Measurements from ENCODE around the gene SPRED2.
A peak's percentile ranks its signal among the peaks of the same experiment; 100 is the strongest.

The SPRED2 gene

DNA sequence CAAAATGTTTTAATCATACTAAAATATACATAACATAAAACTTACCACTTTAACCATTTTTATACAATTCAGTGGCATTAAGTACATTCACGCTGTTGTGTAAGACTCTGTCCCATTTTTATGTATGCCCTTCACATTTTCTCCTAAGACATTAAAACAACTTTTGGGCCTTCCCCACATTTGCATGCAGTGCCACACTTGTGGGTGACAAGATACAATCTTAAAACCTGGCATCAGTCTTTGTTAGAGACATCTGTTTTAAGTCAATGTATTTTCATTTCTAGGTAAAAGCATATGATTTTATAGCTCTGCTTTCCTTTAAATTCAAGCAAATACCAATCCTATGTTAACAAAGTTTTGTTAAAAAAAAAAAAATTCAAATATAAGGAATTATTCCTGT lies 17.3 kb downstream of the SPRED2 start:
- no peak for DNase-seq (ENCODE audit: low read depth in 2 of 2)

- DNase-seq (ENCODE audit: low read depth in 2 of 2): no peak
Observed at GRCh38 chr2:65413610-65414009, 18.8 kb downstream of the SPRED2 start.

DNA sequence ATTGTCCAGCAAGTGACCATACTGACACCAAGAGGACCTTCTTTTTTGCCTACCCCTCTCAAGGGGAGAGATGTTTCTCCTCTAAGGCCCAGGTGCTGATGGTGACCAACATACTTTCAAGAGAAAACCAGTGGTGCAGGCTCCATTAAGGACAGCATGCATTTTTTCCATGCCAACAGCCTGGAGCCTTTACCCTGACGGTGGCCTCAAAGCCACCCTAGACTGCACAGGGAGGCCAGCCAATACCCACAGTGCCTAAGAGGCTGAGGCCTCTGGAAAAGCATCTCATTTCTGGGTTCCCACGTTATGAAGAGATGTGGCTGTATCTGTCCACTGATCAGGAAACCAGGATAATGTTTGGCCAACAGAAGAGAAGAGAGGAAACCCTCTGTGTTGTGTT lies 19.3 kb downstream of the SPRED2 start:
- no peak for DNase-seq (ENCODE audit: low read depth in 2 of 2)

- DNase-seq (ENCODE audit: low read depth in 2 of 2): no peak
Observed at GRCh38 chr2:65411056-65411795, 21.2 kb downstream of the SPRED2 start.

- DNase-seq (ENCODE audit: low read depth in 2 of 2): no peak
Observed at GRCh38 chr2:65409045-65409444, 23.4 kb downstream of the SPRED2 start.

DNA sequence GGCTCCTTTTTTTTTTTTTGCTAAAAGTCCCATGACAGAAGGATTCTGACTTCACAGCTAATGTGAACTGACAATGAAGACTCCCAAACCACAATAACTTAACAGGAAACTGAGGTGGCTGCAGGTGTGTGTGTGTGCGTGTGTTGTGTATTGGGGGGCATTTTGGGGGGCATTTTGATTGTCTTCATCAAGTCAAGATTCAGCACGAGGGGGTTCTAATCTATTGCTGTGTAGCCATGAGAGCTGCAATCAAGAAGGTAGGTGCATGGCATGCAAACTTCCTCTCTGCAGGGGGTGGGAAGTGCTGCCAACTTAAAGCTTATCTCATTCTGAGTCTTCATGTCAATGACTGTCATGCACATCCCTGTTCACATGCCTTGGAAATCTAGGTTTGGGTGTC lies 25.2 kb downstream of the SPRED2 start:
- no peak for DNase-seq (ENCODE audit: low read depth in 2 of 2)

DNA sequence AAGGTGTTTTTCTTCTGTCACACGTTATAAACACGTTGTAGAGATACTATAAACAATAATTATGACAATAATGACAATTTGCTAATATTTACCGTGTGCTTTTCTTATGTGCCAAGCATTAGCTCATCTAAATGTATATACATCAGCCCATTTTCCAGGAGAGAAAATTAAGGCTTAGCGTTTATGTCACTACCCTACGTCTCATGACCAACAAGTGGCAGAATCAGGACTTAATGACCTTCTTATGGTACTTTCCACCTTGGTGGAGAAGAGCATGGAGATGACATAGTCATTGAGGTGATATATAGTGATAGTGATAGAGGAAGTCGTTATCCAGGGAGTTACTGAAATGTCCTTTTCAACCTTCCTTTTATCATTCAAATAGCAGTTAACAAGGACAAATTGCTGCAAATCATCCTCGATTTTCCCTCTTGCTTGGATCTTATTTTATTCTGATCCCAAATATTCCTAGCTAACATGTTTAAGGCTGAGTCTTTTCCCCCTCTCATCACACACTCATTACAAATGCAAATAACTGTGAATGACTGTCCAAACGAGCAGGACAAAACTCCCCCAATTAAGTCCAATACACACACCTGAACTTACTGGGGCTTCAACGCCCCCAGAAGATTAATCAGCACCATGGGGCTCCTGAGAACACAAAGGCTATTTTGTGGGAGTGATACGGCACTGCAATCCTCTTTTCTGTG lies 27.3 kb downstream of the SPRED2 start:
- DNase-seq (ENCODE audit: low read depth in 2 of 2): no peak

GRCh38 chr2:65403529-65403915 lies 28.9 kb downstream of the SPRED2 start:
- no peak for DNase-seq (ENCODE audit: low read depth in 2 of 2)

DNA sequence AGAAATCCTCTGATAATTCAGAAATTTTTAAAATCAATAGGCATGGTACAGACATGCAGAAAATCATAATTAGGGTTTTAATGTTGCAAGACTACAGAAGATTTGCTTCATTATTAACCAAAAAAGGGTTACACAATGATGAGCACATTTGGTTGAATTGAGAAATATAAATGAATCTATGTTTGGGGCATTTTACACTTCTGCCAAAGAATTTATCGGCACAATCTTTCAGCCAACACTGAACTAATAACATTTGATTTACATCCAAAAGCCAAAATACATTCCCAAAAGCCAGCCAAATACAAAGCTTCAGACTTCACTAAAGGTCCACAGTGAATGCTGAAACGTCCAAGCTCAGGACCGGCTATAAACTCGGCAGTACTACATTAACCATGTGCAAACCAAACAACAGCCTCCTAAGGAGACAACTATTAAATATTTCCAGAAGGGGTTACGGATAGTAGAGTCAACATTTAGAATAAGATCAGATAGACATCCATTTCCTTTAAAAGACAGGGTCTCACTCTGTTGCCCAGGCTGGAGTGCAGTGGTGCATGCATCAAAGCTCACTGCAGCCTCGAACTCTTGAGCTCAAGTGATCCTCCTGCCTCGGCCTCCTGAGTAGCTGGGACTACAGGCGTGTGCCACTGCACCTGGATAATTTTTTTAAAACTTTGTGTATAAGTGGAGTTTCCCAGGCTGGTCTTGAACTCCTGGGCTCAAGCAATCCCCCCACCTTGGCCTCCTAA lies 29.4 kb downstream of the SPRED2 start:
- DNase-seq (ENCODE audit: low read depth in 2 of 2): no peak

GRCh38 chr2:65402323-65402722 lies 30.1 kb downstream of the SPRED2 start:
- no peak for DNase-seq (ENCODE audit: low read depth in 2 of 2)

DNA sequence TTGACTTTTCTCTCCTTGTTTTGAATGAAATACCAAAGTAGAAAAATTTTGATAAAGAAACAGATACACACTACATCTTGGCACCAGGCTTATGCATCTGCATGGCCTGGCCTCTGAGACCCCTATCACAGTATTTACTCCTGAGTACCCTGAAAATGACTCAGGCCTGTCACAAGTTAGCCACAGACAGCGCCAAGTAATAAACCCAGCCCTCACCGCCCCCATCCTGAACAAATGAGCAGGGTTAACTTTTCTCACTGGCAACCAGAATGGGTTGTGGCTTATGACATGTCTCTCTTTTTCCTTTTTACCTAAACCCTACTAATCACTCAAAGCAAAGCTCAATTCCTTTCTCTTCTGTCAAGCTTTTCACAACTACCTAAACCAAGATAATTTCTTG lies 35.3 kb downstream of the SPRED2 start:
- no peak for DNase-seq (ENCODE audit: low read depth in 2 of 2)

GRCh38 chr2:65396348-65397026 lies 35.9 kb downstream of the SPRED2 start:
- no peak for DNase-seq (ENCODE audit: low read depth in 2 of 2)

DNA sequence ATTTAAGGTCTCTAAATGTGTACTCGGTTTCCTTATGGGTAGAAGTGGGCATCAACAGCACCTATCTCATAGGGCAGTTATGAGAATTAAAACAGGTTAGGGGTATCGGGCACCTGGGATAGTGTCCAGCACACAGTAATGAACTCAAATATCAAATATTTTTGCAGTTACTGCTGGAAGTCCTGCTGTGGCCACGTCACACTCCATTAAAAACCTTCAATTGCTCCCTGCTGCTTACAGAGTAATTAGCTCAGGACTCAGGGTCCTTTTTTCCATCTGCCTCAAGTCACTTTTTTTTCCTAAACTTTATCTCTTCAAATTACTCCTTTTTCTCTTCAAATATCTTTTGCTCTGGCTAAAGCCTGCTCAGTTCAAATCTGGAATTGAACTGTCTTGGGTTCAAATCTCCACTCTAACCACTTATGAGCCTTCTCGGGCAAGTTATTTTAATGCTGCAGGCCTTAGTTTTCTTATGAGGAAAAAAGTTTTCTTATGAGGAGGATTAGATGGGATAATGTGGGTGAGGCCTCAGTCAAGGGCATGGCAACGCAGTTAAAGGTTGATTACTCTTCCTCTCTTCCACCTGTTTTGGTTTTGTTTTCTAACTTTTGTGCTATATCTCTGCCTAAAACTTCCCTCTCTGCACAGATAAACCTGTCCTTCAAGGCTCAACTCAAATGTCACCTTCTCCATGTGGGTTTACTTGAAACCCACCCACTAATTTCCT lies 36.6 kb downstream of the SPRED2 start:
- no peak for DNase-seq (ENCODE audit: low read depth in 2 of 2)

DNA sequence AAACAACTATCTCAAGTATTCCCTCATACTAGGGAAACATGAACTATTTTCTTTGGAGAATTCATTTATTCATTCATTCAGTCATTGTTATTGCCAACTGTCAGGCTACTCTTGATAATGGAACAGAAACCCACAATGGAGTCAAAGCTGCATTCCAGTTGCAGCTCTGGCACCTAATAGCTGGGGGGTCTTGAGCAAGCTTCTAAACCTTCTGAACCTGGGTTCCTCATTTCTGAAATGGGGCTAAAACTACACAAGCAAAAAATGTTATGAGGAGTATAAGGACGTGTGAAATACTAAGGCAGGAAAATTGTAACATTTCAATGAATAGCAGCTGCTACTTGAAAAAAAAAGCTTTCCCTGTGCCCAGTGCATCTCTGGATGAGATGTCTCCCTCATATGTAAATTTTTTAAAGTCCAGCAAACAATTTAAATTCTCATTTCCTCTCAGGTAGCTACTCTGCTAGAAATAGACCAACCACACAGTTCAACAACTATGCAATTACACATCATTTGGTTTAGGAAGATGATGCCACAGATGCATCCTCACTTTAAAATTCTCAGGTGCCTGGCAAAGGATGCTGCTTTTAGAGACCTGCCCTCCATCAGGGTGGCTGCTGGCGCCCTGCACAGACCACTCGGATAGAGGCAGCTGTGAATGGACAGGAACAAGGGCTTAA lies 38.5 kb downstream of the SPRED2 start:
- DNase-seq (ENCODE audit: low read depth in 2 of 2): no peak

GRCh38 chr2:65393046-65393445 lies 39.4 kb downstream of the SPRED2 start:
- DNase-seq (ENCODE audit: low read depth in 2 of 2): no peak

GRCh38 chr2:65392609-65393008 lies 39.8 kb downstream of the SPRED2 start:
- DNase-seq (ENCODE audit: low read depth in 2 of 2): no peak

- DNase-seq (ENCODE audit: low read depth in 2 of 2): peak in 1 of 2 donors; percentile 15
Observed at GRCh38 chr2:65390134-65390533, 42.3 kb downstream of the SPRED2 start.

- no peak for DNase-seq (ENCODE audit: low read depth in 2 of 2)
Observed at GRCh38 chr2:65389476-65389875, 42.9 kb downstream of the SPRED2 start.

DNA sequence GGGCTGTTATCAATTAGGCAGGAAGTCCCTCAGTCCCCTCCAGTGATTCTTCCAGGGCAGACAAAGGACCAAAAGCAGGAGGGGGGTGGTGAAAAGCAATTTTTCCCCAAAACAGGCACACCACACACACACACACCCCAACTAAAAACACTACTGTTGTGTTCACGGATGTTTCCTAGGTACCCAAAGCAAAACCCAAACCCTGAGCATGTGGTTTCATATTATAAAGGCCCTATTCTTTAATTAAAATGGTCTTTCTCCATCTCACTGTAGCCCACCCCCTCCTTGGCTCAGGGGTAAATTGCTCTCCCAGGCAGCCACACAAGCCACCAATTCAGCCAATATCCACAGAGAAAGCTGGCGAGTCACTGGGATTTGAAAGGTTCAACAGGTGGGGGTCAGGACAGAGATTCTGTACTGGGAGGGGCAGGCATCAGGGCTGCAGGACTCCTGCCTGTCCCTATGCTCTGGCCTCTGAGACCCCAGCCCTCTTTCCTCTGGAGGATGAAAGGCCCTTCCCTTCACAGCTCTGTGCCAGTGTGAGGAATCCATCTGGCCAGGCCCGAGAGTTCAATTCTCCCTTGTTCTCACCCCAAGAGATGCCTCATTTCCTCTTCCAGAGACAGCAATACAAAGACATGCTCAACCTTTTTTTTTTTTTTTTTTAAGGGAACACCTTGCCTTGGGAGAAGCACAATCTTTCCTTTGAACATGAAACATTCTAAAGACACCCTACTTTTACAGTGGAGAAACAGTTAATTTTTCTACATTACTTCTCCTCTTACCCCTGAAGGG lies 43.6 kb downstream of the SPRED2 start:
- no peak for DNase-seq (ENCODE audit: low read depth in 2 of 2)

GRCh38 chr2:65388051-65388531 lies 44.3 kb downstream of the SPRED2 start:
- DNase-seq (ENCODE audit: low read depth in 2 of 2): no peak
